Fibroblast of mammary gland (primary cell): ENCODE measurements around the gene NDUFA7.
A peak's percentile ranks its signal among the peaks of the same experiment; 100 is the strongest.

Experiments used
- DNase-seq: peaks from one replicate; pipeline ENCODE4 v3.0.0-alpha.2; 2010; ENCODE audit warnings: low read depth
- H3K4me3 ChIP-seq: 2 replicates; pipeline ENCODE4 v1.5.1; 2011; ENCODE audit warnings: low read depth, mild to moderate bottlenecking, low read length, moderate library complexity; ENCODE audit not compliant: control insufficient read depth
- CTCF ChIP-seq: conservative IDR thresholded peaks from 2 replicates; pipeline ENCODE4 v1.5.1; 2011; ENCODE audit warnings: low read depth, low read length, inconsistent platforms; ENCODE audit not compliant: control insufficient read depth, insufficient read depth

The NDUFA7 gene

GRCh38 chr19:8311461-8312260 is 9.5 kb downstream of the NDUFA7 start:
- DNase-seq, result no peak
- TF ChIP-seq CTCF, result no peak
- H3K4me3 ChIP-seq, result no peak overlapping the region

GRCh38 chr19:8310342-8311055 is 10.7 kb downstream of the NDUFA7 start:
- no peak for TF ChIP-seq CTCF
- no peak for DNase-seq
- no peak overlapping the region for H3K4me3 ChIP-seq

GRCh38 chr19:8308891-8309291 is 12.3 kb downstream of the NDUFA7 start:
- peak overlapping the region; percentile 68 for H3K4me3 ChIP-seq

GRCh38 chr19:8307965-8308866 is 13.0 kb downstream of the NDUFA7 start, which contains the start of gene CD320:
Gene CD320, minus strand, starts transcription at chr19:8308358. Its CDS starts 68 bp downstream, at chr19:8308290.
- no peak for TF ChIP-seq CTCF
- DNase-seq, result peak; percentile 87
- peak within 1 kb of the TSS; percentile 68 for H3K4me3 ChIP-seq

More at GRCh38 chr19:8308891-8309291, 12.3 kb downstream of the NDUFA7 start:
- TF ChIP-seq CTCF, result no peak
- DNase-seq, result no peak

- TF ChIP-seq CTCF, result no peak
- no peak for DNase-seq
- peak overlapping the region; percentile 68 for H3K4me3 ChIP-seq
Observed at GRCh38 chr19:8307400-8307964, 13.7 kb downstream of the NDUFA7 start.
